Smooth muscle cell (in vitro differentiated cells): Measurements from ENCODE around the gene KRT28. TPM values are rescaled to one million over a fixed set of nuclear protein-coding genes. Genes with fewer than 3 reads are reported as not detected.

Source experiments
- DNase-seq: peaks from one replicate; lab custom pipeline; 2025; ENCODE audit not compliant: unreplicated experiment; lab: John Stamatoyannopoulos, UW
- H2AFZ ChIP-seq: fragments of 200-600 bp; sonication (generic); 2 replicates; pipeline ENCODE4 v1.6.0; 2016; ENCODE audit warnings: antibody characterized with exemption, low read depth, mild to moderate bottlenecking
- H3F3A ChIP-seq: fragments of 200-600 bp; sonication (generic); 2 replicates; pipeline ENCODE4 v1.6.0; 2017; ENCODE audit warnings: antibody characterized with exemption, low read depth
- H3K27ac ChIP-seq: fragments of 200-600 bp; sonication (generic); 2 replicates; pipeline ENCODE4 v1.5.1; 2016; ENCODE audit warnings: low read depth, mild to moderate bottlenecking
- H3K27me3 ChIP-seq: fragments of 200-600 bp; sonication (generic); 2 replicates; pipeline ENCODE4 v1.6.1; 2016; ENCODE audit warnings: low read depth, mild to moderate bottlenecking
- H3K36me3 ChIP-seq: fragments of 200-600 bp; sonication (generic); 2 replicates; pipeline ENCODE4 v1.5.1; 2016; ENCODE audit warnings: low read depth
- H3K4me1 ChIP-seq: fragments of 200-600 bp; sonication (generic); 2 replicates; pipeline ENCODE4 v1.5.1; 2016; ENCODE audit warnings: low read depth
- H3K4me2 ChIP-seq: fragments of 200-600 bp; sonication (generic); 2 replicates; pipeline ENCODE4 v1.6.0; 2016; ENCODE audit warnings: mild to moderate bottlenecking
- H3K4me3 ChIP-seq: fragments of 200-600 bp; sonication (generic); 2 replicates; pipeline ENCODE4 v1.5.1; 2016; ENCODE audit warnings: mild to moderate bottlenecking
- H3K79me2 ChIP-seq: fragments of 200-600 bp; sonication (generic); 2 replicates; pipeline ENCODE4 v1.6.0; 2016; ENCODE audit warnings: low read depth, mild to moderate bottlenecking
- H3K9ac ChIP-seq: fragments of 200-600 bp; sonication (generic); 2 replicates; pipeline ENCODE4 v1.6.0; 2016; ENCODE audit warnings: low read depth
- H3K9me3 ChIP-seq: fragments of 200-600 bp; sonication (generic); replicated peaks from 2 replicates; pipeline ENCODE4 v1.5.1; 2016; ENCODE audit warnings: low read depth
- H4K20me1 ChIP-seq: fragments of 200-600 bp; sonication (generic); 2 replicates; pipeline ENCODE4 v1.6.0; 2016; ENCODE audit warnings: low read depth
- WGBS: methylation state at CpG from one replicate; pipeline ENCODE4 v1.1.7; 2016; ENCODE audit warnings: low lambda C conversion rate; 5-methylcytosine and 5-hydroxymethylcytosine counted together
- polyA plus RNA-seq: library from polyadenylated mRNA; unstranded; fragments of >200 nt; fragmentation: Nextera tagmentation; extraction: Ambion mirVana; gene quantifications from 2 replicates; pipeline ENCODE4 v1.2.1, GENCODE V29; 2016
- total RNA-seq: library from RNA; depleted of rRNA; stranded (reverse); fragments of >200 nt; gene quantifications from 2 replicates; pipeline ENCODE4 v1.2.3, GENCODE V29; 2014
- TF ChIP-seq, protein P1 (sequence below): fragments of 200-600 bp; sonication (generic); IDR thresholded peaks from 2 replicates; pipeline ENCODE4 v1.5.1; 2017; ENCODE audit warnings: borderline replicate concordance, mild to moderate bottlenecking, antibody characterized with exemption; ENCODE audit not compliant: insufficient read depth, poor library complexity, severe bottlenecking

Gene KRT28
- total and polyA plus RNA-seq, 2 experiments from 2014 or later = not detected

DNA sequence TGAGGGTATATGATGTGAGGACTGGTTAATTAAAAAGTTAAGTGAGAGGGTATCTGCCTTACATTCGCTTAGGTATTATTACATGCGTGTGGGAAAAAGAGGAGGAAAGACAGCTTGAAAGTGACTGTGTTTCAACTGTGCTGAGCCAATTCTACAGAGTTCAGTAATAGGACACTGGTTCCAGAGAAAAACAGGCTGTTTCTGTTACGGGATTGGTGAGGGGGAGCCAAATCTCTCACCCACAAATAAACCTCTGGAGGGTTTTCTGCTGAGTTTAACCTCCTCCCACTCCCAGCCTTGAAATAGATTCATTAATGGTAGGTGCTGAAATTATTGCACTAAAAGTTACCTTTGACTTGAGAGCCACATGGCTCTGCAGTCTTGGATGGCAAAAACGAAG, 23.8 kb downstream of the KRT28 start:
- DNase-seq = no peak
- Histone ChIP-seq H3K27me3 (peaks cover 34% of the 10 kb centered on the region), H3K27ac (no peak overlapping the region)

DNA sequence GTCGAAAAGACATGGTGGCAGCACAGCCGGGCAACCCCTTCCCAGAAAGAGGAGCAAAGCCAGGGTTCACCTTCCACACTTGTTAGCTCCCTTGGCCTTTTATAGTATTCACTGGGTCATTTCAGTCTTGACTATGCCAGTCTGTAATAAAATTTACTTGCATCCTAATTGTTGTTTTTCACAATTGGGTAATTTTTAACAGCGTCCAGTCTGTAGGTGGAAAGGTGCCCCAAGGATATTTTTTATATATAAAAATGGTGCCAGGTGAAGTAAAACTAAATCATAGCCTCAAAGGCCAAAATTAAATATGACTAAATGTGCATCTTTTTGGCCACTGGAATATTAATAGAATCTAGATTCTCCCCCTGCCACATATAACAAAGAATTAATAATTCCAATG, 27.7 kb downstream of the KRT28 start, which contains the start of gene KRT26:
Gene KRT26, minus strand, starts transcription at position 101 of the 400 bp plus-strand sequence. Its CDS starts 88 bp downstream, at position 13.
- H3K9me3 ChIP-seq = no peaks in the 10 kb centered on the region
- no peaks in the 10 kb centered on the region for H3K79me2 ChIP-seq
- peaks cover 44% of the 10 kb centered on the region for H3K27me3 ChIP-seq
- no peak within 1 kb of the TSS for H3K4me2 ChIP-seq
- H3K36me3 ChIP-seq = no peaks in the 10 kb centered on the region
- no peak within 1 kb of the TSS for H3K9ac ChIP-seq
- H3K4me3 ChIP-seq = no peak within 1 kb of the TSS
- no peak for DNase-seq
- H2AFZ ChIP-seq = no peak within 1 kb of the TSS
- no peaks in the 10 kb centered on the region for H3F3A ChIP-seq
- no peak within 1 kb of the TSS for H3K27ac ChIP-seq
- no peaks in the 10 kb centered on the region for H4K20me1 ChIP-seq
- H3K4me1 ChIP-seq = no peaks in the 10 kb centered on the region
- WGBS = 92% methylated on average over 3 of the region's 3 CpGs
- TF ChIP-seq, protein P1, sequence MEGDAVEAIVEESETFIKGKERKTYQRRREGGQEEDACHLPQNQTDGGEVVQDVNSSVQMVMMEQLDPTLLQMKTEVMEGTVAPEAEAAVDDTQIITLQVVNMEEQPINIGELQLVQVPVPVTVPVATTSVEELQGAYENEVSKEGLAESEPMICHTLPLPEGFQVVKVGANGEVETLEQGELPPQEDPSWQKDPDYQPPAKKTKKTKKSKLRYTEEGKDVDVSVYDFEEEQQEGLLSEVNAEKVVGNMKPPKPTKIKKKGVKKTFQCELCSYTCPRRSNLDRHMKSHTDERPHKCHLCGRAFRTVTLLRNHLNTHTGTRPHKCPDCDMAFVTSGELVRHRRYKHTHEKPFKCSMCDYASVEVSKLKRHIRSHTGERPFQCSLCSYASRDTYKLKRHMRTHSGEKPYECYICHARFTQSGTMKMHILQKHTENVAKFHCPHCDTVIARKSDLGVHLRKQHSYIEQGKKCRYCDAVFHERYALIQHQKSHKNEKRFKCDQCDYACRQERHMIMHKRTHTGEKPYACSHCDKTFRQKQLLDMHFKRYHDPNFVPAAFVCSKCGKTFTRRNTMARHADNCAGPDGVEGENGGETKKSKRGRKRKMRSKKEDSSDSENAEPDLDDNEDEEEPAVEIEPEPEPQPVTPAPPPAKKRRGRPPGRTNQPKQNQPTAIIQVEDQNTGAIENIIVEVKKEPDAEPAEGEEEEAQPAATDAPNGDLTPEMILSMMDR = no peak

More for the DNA sequence above, 23.8 kb downstream of the KRT28 start:
- H3K79me2 ChIP-seq = no peaks in the 10 kb centered on the region
- H3K9ac ChIP-seq = no peak overlapping the region
- H3K4me1 ChIP-seq = no peaks in the 10 kb centered on the region
- no peak overlapping the region for H3K4me3 ChIP-seq
- TF ChIP-seq, protein P1 = no peak
- H3F3A ChIP-seq = no peaks in the 10 kb centered on the region
- H3K9me3 ChIP-seq = no peaks in the 10 kb centered on the region
- no peaks in the 10 kb centered on the region for H4K20me1 ChIP-seq
- 83% methylated on average over 4 of the region's 4 CpGs for WGBS
- H3K4me2 ChIP-seq = no peak overlapping the region
- H3K36me3 ChIP-seq = no peaks in the 10 kb centered on the region
- no peak overlapping the region for H2AFZ ChIP-seq

DNA sequence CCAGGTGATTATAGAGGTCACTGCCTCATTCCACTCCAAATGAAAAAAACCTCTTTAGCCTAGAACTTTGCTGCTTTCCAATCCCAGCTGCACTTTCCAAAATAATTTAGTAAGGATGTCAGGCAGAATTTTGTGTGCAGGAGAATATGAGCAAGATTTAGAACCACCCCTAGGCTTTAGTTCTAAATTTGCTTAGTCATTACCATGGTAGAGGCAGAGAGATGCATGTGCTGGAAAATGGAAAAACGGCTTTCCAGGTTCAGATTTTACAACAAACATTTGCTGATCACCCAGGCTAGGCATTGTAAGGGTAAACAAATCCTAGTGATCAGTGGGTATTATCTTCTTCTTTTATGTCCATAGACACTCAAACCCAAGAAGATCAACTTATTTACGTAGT, 34.1 kb downstream of the KRT28 start:
- Histone ChIP-seq H3K9ac (no peak overlapping the region), H3K79me2 (no peaks in the 10 kb centered on the region), H4K20me1 (no peaks in the 10 kb centered on the region), H3K4me2 (no peak overlapping the region), H3K27ac (no peak overlapping the region), H2AFZ (no peak overlapping the region), H3K27me3 (peaks cover 14% of the 10 kb centered on the region), H3F3A (no peaks in the 10 kb centered on the region), H3K4me3 (no peak overlapping the region), H3K4me1 (no peaks in the 10 kb centered on the region), H3K36me3 (no peaks in the 10 kb centered on the region), H3K9me3 (no peaks in the 10 kb centered on the region)
- DNase-seq = no peak
- WGBS = 84% methylated on average over 2 of the region's 2 CpGs
- TF ChIP-seq, protein P1 = no peak

- no peaks in the 10 kb centered on the region for H4K20me1 ChIP-seq
- no peaks in the 10 kb centered on the region for H3F3A ChIP-seq
- no peaks in the 10 kb centered on the region for H3K79me2 ChIP-seq
- no peak overlapping the region for H3K27ac ChIP-seq
- H3K4me3 ChIP-seq = no peak overlapping the region
- no peak for DNase-seq
- no peak overlapping the region for H3K9ac ChIP-seq
- no peaks in the 10 kb centered on the region for H3K27me3 ChIP-seq
- H3K36me3 ChIP-seq = no peaks in the 10 kb centered on the region
- no peaks in the 10 kb centered on the region for H3K4me1 ChIP-seq
- peaks cover 12% of the 10 kb centered on the region for H3K9me3 ChIP-seq
- 92% methylated on average over 1 of the region's 1 CpG for WGBS
- H3K4me2 ChIP-seq = no peak overlapping the region
- no peak overlapping the region for H2AFZ ChIP-seq
- TF ChIP-seq, protein P1 = no peak
These were observed 36.0 kb downstream of the KRT28 start for GRCh38 chr17:40763752-40764151.
